Measurements from ENCODE around the gene BCAS3. TPM values are rescaled to one million over a fixed set of nuclear protein-coding genes. Genes with fewer than 3 reads are reported as not detected.
"Not testable (repeated sequence)": the region's sequence is repeated elsewhere in the genome, so short reads cannot be mapped to it uniquely, and the experiment has no call there.

BCAS3 gene
- total RNA-seq, 1 experiment from 2014 or later: 4.2 TPM

DNA sequence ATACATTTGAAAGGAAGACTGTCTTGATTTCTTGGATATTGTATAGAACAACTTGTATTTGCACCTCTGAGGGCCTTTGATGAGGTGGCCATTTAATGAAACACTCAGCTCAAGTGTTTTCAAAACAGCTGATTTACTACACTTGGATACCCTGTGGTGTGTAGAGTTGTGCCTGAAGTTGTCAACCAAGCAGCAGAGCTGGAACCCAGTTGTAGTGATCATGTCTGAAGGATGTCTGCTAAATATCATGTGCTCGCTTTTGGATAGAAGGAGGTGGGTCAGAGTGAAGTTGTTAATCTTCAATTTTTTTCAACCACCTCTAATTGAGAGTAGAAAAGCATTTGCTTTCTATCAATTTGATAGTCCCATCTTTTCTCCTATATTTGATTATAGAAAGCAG, 546.1 kb downstream of the BCAS3 start:
- no peak for DNase-seq (ENCODE audit: low read depth)

DNA sequence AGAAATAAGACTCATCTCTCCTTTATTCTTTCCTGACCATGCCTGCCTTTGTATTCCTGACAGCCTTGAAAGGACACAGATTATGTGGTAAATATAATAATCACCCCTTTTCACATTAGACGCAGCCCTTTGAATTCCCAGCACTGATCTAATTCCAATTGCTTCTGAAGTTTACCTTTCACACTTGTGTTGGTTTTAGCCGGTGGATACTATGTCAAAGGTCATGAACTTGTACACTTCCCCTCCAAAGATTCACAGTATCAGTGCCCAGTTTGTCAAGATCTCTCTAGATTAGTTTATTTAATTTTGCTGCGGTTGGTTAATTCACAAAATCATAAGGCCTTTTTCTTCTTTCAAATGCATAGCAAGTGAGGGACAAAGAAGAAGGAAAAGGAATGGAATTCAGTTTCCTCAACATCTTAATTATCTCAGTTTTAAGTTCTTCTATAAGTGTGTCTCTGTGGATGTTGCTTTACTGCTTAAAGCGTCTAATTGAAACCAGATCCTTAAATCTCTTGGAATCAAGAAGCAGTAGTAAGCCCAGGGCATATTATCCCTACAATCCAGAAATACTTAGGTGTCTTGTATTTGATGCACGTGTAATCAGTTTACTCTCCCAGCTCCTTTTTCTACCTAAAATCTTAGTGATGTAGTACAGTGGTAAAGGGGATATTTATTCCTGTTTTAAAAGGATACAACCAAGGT, 547.7 kb downstream of the BCAS3 start:
- no peak for DNase-seq (ENCODE audit: low read depth)

DNA sequence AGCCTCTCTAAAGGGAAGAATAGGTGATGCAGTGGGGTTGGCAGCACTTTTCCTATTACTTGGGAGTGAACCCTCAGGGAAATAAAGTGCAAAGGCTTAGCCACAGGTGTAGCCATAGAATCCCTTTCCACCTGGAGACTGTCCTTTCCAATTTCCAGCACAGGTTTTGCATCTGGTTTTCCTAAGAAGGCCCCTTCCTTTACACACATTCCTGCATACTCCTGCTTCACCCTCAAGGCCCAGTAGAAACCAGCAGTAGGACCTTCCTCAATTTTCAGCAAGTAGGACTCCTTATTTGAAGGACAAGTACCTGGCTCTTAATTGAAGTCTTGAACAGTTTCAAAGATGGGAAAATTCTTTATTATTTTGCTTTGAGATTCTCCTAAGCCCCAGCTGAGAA, 550.2 kb downstream of the BCAS3 start:
- no peak for DNase-seq (ENCODE audit: low read depth)

DNA sequence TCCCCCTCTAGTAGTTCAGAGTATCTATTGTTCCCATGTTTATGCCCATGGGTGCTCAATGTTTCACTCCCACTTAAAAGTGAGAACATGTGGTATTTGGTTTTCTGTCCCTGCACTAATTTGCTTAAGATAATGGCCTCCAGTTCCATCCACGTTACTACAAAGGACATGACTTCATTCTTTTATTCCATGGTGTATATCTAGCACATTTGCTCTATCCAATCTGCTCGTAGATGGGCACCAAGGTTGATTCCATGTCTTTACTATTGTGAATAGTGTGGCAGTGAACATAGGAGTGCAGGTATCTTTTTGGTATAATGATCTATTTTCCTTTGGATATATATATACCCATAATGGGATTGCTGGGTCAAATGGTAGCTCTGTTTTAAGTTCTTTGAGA, 552.8 kb downstream of the BCAS3 start:
- DNase-seq (ENCODE audit: low read depth): no peak

DNA sequence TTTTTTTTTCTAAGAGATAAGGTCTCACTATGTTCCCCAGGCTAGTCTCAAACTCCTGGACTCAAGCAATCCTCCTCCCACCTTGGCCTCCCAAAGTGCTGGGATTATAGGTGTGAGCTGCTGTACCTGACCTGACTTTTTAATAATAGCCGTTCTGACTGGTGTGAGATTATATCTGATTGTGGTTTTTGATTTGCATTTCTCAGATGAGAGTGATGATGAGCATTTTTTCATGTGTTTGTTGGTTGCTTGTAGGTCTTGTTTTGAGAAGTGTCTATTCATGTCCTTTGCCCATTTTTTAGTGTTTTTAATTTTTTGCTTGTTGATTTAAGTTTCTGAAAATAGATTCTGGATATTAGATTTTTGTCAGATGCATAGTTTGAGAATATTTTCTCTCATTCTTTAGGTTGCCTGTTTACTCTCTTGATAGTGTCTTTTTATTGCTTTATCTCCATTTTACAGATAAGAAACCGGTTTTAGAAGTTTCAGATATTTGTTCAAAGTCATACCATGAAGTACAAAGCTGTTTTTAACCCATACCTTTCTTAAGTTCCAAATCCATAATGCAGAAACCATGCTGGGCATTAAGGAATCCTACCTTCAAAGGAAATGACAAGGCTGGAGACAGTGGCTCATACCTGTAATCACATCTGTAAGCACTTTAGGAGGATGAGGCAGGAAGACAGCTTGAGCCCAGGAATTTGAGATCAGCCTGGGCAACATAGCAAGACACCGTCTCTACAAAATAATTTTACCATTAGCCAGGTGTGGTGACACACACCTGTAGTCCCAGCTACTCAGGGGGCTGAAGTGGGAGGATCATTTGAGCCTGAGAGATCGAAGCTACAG, 553.5 kb downstream of the BCAS3 start:
- DNase-seq (ENCODE audit: low read depth): no peak

DNA sequence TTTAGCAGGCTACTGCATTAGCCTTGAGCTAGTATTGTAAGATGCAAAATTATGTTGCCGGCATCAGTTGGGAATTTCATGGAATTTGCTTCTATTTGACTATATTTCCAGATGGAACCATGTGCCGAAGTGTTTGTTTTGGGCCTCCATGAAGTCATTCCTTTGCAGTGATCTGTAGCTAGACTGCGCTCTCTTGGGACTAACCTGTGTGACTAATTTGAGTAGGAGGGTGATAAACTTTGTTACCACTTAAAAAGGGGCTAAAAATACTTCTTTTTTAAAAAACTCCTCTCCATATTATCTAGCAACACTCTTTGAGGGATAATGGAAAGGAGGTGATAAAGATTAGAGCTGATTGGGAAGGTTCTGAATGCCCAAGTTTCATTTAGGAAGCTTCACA, 555.2 kb downstream of the BCAS3 start:
- DNase-seq (ENCODE audit: low read depth): no peak

DNA sequence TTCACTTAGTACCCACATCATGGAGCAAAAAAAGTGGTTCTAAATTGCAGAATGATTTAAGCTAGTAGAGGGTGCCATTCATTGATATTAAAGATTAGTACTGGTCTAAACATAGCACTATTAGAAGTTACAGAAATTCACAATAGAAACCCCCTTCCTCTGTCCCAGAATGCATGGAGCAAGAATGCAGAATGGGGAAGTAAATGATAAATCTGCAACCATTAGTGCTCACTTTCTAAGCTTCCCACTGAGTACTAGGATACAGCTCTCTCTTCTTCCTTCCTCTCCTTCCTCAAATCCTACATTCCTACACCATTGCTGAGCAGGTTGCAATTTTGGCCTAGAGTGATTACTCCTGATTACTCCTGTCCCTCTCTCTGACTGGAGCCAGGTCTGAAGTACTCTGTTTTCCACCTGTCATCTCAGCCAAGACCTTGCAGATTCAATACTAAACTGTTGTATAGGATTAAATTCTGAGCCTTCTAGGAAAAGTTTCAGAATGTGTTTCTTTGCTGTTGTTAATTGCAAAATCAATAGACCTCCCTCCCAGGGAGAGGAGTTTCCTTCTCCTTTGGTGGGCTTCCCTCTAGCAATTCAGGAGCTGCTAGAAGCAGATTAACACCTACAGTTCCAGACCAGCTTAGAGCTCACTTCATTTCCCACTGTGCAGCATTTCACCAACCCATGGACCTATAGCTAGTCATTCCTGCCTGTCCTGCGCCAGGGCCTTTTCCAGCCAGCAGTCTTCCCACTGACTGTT, 556.5 kb downstream of the BCAS3 start:
- no peak for DNase-seq (ENCODE audit: low read depth)

DNA sequence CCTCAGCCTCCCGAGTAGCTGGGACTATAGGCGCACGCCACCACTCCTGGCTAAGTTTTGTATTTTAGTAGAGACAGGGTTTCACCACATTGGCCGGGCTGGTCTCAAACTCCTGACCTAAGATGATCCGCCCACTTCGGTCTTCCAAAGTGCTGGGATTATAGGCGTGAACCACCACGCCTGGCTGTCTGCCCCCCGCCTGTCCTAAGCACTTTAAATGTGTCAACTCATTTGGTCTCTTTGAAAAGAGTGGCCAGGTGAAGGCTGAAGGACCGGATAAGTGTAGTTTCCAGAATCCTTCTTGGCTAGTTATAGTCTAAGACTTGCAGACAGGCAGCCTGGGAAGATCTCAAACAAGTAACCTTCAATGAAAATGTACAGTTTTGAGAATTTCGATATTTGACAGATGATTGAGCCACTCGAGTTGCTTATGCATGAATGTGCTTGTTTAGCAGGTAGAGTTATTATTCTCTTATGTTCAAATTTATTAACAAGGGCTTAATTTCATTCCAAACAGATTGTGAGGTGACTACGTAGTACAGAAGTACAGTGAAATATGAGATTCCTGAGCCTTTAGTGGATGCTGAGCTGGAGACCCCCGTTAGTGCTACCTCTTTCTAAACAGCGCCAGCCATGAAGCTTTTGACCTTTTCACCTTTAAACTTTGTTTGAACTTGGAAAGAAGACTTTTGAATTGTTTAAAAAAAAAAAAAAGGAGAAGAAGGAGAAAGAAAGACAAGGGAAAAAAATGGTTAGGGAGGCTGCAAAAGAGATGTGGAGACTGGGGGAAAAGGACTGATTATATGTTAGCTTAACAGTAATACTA, 557.6 kb downstream of the BCAS3 start:
- no peak for DNase-seq (ENCODE audit: low read depth)

DNA sequence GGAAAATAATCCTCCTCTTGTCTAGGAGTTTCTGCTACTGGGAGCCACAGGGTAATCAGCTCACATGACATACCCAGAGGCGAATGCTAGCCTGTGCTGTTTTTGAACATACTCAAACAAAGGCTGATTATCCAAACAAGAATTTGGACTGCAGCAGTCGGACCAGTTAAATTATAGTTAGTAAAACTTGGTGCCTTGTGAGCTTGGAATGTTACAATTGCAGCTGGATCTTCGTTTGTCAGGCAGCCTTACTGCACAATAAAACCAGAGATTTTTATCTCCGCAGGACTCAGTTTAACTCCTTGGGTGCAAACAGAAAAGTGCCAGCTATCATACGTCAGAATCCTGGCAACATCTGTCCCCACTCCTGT, 558.2 kb downstream of the BCAS3 start:
- no peak for DNase-seq (ENCODE audit: low read depth)

DNA sequence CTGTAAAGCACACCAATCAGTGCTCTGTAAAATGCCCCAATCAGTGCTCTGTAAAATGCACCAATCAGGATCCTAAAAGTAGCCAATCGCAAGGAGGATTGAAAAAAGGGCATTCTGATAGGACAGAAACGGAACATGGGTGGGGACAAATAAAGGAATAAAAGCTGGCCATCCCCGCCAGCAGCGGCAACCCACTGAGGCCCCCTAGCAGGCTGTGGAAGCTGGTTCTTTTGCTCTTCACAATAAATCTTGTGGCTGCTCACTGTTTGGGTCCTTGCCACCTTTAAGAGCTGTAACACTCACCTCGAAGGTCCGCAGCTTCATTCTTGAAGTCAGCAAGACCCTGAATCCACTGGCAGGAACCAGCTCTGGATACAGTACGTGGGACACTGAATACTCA, 559.6 kb downstream of the BCAS3 start:
- no peak for DNase-seq (ENCODE audit: low read depth)

DNA sequence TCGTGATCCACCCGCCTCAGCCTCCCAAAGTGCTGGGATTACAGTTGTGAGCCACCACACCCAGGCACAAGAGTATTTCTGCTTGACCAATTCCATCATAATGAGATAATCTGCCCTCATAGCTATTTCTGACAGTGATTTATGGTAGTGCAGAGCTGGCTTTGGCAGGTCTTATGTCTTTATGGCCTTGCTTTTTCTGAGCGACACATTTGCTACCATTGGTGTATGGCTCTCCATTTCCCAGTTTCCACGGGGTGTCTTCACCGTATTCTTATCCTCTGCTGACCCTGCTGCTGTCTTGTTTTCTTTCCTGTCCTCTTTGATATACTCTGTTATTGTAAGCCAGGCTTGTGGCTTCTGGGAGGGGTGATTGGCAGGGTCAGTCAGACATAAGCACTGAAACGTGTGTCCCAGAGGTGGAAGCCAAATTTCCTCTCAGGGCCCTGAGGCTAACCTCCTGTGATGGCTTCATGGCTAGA, 560.8 kb downstream of the BCAS3 start:
- DNase-seq (ENCODE audit: low read depth): no peak

DNA sequence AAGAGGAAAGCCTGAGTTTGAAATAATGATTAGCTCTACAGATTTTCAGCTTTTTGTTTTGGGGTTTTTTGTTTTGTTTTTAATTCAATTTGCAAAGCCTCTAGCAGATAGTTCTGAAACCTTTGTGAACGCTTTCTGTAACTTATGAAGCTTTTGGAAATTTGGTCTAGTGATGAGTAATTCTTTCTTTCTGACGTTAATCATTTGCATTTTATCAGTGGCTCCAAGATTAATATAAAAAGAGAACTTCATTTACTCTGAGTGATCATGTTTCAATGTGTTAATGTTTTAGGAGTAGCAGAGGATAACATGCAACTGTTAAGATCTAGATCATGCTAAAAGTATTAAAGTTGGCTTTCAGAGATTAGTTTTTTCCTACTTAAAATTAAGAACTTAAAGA, 561.7 kb downstream of the BCAS3 start:
- no peak for DNase-seq (ENCODE audit: low read depth)

DNA sequence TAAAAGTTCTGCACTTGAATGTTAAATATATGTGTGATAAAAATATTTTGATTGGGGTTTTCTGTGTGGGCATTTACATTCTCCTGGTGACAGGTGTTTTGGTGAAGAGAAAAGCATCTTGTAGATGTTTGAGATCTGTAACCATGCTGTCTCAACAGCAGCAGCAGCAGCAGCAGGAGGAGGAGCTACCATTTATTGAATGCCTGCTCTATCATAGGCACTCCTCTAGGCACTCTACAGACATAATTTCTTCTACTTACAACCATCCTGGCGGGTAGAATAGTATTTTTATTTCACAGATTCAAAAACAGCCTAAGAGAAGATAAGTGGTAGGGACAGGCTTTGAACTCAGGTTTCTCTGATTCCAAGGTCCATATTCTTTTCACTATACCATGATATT, 562.3 kb downstream of the BCAS3 start:
- no peak for DNase-seq (ENCODE audit: low read depth)

DNA sequence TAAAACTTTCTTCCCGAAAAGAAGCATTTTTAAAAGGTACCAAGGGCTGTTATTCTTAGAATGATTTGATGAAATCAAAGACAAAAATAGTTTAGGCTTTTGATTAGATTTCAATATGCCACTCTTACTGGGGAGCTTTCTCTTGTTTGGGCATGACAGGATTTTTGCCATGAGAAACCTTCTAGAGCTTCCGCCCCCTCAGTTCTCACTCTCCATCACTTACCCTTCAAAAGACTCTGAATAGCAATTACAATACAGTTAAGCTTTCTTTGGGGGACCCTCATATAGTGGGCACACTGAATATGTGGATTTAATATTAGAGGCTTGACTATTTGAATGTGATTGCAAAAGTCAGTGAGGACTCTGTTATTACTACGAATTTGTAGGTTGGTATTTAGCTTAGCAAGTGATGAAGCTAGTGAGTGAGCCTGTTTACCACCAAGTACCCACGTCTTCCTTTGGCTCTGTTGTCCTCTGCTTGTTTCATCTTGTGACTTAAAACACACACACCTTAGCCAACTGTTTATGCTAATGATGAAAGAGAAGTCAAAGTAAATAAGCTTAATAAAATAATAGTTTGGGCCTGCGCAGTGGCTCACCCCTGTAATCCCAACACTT, 563.3 kb downstream of the BCAS3 start:
- no peak for DNase-seq (ENCODE audit: low read depth)

DNA sequence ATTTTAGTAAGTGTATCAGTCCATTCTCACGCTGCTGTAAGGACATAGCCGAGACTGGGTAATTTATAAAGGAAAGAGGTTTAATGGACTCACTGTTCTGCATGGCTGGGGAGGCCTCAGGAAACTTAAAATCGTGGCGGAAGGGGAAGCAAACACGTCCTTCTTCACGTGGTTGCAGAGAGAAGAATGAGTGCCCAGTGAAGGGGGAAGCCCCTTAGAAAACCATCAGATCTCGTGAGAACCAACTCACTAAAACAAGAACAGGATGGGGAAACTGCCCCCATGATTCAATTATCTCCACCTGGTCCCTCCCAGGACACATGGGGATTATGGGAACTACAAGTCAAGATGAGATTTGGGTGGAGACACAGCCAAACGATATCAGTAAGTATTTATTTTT, 567.3 kb downstream of the BCAS3 start:
- not testable (repeated sequence) for DNase-seq (ENCODE audit: low read depth)

DNA sequence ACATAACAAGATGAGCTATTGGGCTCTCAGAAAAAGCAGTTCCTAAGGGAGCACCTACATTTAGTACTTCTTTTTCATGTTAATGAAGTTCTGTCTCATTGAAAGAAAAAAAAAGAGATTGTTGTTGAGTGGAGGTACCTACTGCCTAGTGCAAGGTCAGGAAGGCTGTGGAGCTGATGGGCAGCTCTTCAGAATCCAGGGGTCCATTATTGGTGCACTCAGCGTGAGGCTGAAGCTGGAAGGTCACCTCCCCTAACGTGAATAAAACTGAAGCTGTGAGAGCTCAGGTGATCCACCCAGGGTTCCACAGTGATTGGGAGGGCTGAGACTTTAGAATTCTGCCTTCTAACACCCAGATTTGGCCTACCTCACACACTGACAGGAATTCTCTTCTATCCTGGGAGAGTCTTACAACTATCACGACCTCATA, 568.1 kb downstream of the BCAS3 start:
- DNase-seq (ENCODE audit: low read depth): no peak

DNA sequence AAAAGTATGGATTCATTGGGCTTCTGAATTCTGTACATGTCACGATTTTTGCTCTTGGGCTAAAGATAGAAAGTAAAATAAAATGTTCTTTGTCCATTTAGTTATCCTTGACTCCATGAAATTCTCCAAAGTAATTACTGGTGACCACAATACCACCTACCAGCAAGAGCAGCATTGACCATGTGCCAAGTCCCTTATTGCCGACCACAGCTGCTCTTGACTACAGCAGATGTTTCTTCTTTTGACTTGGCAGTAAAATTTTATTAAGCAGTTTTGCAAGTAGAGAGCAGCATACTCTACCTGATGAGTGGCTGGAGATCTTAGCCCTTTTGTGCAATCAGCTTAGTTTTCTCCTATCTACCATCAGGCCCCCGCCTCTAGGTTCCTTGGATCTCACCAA, 569.8 kb downstream of the BCAS3 start:
- DNase-seq (ENCODE audit: low read depth): peak; percentile 80

DNA sequence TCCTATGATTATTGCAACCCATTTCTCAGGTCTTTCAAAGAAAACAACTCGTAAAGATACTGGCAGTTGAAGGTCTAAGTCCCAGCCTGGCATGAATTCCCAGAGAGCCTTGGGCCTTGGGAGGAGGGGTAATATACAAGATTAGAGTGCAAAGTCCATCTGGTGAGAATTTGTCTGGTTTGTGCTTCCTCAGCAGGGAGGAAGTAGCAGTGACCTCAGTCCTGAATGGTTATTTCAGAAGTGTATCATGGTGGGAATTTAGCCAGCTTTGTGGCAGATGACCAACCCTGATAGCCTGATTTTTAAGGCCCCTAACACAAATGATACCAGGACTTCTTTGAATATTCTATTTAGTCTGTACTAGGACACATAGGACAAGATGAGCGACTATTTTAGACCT, 570.7 kb downstream of the BCAS3 start:
- DNase-seq (ENCODE audit: low read depth): peak; percentile 17

DNA sequence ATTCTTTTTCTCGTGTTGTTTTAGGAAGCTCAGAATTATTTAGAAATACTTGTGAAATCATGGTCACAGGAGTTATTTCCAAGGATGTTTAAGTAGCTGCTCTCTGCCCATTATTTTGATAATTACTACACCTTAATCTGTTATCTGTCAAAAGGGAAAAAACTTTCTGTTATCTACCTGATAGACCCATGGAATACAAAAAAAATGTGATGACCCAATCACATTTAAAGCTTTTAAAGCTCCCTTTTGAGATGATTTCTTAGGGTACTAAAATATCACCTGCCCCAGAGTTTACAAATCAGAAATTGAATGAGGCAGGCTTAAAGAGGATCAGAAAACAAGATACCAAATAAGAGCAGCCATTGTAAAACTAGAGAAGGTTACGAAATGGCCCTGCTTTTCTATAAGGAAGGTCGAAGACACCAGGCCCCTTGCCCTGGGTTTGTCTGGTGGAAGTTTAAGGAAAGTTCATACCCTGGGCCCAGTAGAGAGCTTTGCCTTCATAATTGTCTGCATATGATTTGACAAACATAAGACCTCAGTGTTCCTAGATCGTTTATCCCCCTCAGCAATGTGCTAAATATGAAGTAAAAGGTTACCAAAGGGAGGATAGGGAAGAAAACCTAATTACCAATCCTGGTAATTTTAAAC, 572.1 kb downstream of the BCAS3 start:
- DNase-seq (ENCODE audit: low read depth): no peak

DNA sequence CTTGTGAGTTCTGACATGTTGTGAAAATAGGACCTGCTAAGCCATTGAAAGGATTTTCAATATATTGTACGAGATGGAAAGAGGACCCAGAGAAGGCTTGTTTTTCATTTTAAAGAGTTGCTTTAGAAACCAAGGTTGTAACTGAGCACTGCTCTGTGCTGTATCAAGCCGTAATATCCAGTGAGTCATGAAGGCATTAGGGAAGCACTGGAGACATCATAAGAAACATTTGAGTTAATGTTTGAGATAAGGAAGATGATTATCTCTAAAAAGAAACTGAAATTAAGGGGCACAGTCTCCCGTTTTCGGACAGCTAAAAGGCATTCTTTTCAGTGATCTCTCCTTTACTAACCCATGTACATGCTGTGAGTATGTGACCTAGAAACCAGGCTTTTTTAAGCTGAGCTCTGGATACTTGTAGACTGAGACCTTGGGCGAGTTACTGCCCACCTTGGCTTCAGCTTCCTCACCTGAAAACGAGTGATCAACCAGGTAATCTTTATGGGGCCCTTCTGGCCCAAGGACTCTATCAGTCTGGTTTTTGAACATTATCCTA, 572.8 kb downstream of the BCAS3 start:
- DNase-seq (ENCODE audit: low read depth): peak; percentile 56

Measured in Daoy (cell line).